ENCODE results near the gene EPHB1. TPM values are rescaled to one million over a fixed set of nuclear protein-coding genes. Genes with fewer than 3 reads are reported as not detected.
"Not testable (repeated sequence)": the region's sequence is repeated elsewhere in the genome, so short reads cannot be mapped to it uniquely, and the experiment has no call there.

EPHB1 gene
- total RNA-seq, 2 donors from 2014 or later = 0.59 to 0.62 TPM

DNA sequence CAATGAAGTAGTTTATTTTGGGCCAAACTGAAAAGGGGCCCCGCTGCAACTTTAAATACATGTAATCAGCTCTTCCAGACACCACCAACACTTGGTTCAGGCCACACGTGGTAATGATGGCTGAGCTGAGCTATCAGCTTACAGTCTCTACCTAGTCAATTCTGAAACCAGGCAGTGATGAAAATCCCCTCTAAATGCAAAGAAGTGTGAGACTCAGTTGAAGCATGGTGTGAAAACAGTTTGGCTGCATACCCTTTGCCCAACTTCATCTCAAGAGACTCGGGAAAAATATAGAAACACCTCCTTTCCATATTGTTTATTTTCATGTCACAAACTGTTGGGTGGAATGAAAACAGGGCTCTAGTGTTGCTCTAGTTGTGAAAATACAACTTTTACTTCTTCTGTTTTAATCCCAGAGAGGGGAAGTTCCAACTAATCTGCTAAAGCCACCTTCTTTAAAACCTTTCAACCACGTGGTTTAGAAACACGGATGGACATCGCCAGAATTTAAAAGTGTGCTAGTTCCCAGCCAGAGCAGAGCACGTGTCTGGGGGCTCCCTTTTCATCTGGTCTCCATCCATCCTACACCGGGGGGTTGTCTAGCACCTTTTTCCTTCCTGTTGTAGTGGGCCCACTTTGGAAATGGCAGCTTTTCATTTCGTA, 229.1 kb downstream of the EPHB1 start:
- DNase-seq (ENCODE audit: low spot score) (no peak), ATAC-seq (no peak)
- H3K4me1 Mint-ChIP-seq (ENCODE audit: low read depth in 2 of 2) = no peaks in the 10 kb centered on the region
- no peak overlapping the region for H3K4me3 Mint-ChIP-seq
- no peaks in the 10 kb centered on the region for H3K9me3 Mint-ChIP-seq
- H3K27me3 Mint-ChIP-seq = no peaks in the 10 kb centered on the region
- H3K36me3 Mint-ChIP-seq = no peaks in the 10 kb centered on the region
- H3K27ac Mint-ChIP-seq = no peak overlapping the region

DNA sequence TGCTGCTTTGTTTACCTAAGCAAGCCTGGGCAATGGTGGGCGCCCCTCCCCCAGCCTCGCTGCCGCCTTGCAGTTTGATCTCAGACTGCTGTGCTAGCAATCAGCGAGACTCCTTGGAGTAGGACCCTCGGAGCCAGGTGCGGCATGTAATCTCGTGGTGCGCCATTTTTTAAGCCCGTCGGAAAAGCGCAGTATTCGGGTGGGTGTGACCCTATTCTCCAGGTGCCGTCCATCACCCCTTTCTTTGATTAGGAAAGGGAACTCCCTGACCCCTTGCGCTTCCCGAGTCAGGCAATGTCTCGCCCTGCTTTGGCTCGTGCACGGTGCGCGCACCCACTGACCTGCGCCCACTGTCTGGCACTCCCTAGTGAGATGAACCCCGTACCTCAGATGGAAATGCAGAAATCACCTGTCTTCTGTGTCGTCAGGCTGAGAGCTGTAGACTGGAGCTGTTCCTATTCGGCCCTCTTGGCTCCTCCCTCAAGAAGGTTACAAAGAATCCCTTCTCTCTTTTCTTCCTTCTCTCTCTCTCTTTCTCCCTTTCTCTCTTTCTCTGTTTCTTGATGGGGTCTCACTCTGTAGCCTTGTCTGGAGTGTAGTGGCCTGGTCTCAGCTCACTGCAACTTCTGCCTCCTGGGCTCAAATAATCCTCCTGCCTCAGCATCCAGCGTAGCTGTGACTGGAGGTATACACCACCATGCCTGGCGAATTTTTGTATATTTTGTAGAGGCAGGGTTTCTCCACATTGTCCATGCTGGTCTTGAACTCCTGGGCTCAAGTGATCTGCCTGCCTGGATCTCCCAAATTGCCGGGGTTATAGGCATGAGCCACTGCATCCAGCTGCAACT, 235.9 kb downstream of the EPHB1 start:
- H3K4me1 Mint-ChIP-seq (ENCODE audit: low read depth in 2 of 2); H3K4me3 Mint-ChIP-seq; H3K27ac Mint-ChIP-seq; H3K9me3 Mint-ChIP-seq; ATAC-seq; H3K36me3 Mint-ChIP-seq; DNase-seq (ENCODE audit: low spot score): not testable (repeated sequence)
- H3K27me3 Mint-ChIP-seq = peaks cover 19 to 24% of the 10 kb centered on the region in 2 donors

DNA sequence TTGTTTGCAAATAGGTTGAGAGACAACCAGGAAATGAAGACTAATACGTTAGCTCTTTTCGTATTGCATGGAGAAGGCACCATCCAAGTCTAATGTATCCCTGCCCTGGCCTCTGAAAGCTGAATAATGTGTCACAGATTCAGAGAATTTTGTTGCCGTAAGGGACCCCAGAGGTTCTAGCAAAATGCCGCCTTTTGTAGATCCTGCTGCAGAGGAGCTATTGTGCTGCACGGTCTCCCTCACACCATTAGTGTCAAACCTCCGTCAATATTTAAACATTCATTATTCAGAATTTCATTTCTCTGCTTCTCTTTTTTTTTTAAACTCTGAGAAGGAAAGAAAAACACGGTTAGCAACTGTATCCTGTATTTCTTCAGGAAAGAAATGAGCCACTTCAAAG, 238.7 kb downstream of the EPHB1 start:
- no peaks in the 10 kb centered on the region for H3K4me1 Mint-ChIP-seq (ENCODE audit: low read depth in 2 of 2)
- peaks cover 4% of the 10 kb centered on the region for H3K36me3 Mint-ChIP-seq
- H3K27me3 Mint-ChIP-seq = peaks cover 19 to 24% of the 10 kb centered on the region in 2 donors
- no peak overlapping the region for H3K27ac Mint-ChIP-seq
- H3K4me3 Mint-ChIP-seq = no peak overlapping the region
- DNase-seq (ENCODE audit: low spot score) (no peak), ATAC-seq (no peak)
- peaks cover 2% of the 10 kb centered on the region for H3K9me3 Mint-ChIP-seq

DNA sequence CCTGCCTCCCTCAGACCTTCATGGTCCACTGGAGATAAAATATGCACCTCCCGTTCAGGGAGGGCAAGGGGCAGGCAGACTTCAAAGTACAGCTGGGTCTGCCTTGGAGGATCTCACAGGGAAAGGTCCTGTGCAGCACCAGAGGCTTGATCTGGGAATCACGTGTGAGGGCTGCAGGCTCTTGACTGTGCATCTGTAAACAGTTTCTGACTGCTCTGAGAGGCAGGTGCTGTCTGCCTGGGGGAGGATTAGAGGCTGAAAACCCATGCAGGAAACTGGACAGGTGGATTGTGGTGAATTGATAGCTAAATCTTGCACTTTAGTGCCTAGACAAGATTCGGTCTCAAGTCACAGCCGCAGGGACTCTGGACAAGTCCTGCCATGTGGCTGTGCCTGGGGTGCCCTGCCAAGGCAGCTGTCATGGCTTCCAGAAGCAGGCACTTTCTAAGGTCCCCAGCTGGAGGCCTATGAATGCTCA, 239.3 kb downstream of the EPHB1 start:
- Mint-ChIP-seq H3K36me3 (peaks cover 4% of the 10 kb centered on the region), H3K27ac (no peak overlapping the region), H3K4me3 (no peak overlapping the region)

DNA sequence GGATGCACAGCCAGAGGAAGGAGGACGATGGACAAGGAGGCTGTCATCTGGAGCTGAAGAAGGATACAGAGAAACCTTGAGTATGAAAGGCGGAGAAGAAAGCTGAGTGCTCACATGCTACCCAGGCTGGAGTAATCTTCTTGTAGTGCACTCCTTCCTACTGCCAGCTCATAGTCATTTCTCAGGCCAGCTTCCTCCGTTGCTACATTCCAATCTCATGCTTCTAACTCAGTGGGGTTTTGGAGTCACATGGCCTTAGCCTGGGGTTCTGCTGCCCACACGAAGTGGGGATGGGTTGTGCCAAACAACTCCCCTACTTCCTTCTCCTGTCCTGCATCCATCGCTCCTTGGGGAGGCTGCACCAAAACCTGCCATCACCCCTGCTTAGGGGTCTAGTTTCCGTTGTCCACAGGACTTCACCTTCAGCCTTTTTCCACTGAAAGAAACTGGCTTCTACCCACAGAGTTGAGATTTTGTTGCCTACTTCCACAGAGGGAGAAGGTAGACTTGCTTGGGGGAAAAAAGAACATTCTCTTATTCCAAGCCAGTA, 239.9 kb downstream of the EPHB1 start:
- Mint-ChIP-seq H3K9me3 (peaks cover 2% of the 10 kb centered on the region), H3K4me3 (no peak overlapping the region), H3K4me1 (ENCODE audit: low read depth in 2 of 2) (no peaks in the 10 kb centered on the region), H3K27ac (no peak overlapping the region), H3K36me3 (peaks cover 4% of the 10 kb centered on the region), H3K27me3 (peaks cover 19 to 24% of the 10 kb centered on the region in 2 donors)
- DNase-seq (ENCODE audit: low spot score) = no peak
- no peak for ATAC-seq

More for the DNA sequence above, 239.3 kb downstream of the EPHB1 start:
- no peak for ATAC-seq
- peaks cover 19 to 24% of the 10 kb centered on the region in 2 donors for H3K27me3 Mint-ChIP-seq
- H3K4me1 Mint-ChIP-seq (ENCODE audit: low read depth in 2 of 2) = no peaks in the 10 kb centered on the region
- no peak for DNase-seq (ENCODE audit: low spot score)
- H3K9me3 Mint-ChIP-seq = peaks cover 2% of the 10 kb centered on the region

DNA sequence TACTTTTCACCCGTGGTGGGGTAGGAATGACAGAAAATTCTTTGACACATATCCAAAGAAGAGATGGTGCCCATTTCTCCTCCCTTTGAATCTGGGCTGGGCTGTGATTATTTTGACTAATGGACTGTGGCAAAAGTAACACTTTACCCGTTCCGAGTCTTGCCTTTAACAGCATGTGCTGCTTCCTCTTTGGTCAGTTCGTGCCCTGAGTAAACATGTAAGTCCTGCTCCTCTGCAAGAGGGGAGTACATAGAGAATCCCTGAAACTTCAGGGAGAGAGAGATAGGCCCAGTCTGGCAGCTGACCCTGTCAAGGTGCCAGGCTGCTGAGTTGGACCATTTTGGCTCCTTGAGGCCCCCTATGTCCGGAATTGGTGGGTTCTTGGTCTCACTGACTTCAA, 243.1 kb downstream of the EPHB1 start:
- ATAC-seq (no peak), DNase-seq (ENCODE audit: low spot score) (no peak)
- H3K27ac Mint-ChIP-seq = no peak overlapping the region
- H3K27me3 Mint-ChIP-seq = peaks cover under 1 to 2% of the 10 kb centered on the region in 2 donors
- no peak overlapping the region for H3K4me3 Mint-ChIP-seq
- no peaks in the 10 kb centered on the region for H3K9me3 Mint-ChIP-seq
- H3K36me3 Mint-ChIP-seq = no peaks in the 10 kb centered on the region
- no peaks in the 10 kb centered on the region for H3K4me1 Mint-ChIP-seq (ENCODE audit: low read depth in 2 of 2)

DNA sequence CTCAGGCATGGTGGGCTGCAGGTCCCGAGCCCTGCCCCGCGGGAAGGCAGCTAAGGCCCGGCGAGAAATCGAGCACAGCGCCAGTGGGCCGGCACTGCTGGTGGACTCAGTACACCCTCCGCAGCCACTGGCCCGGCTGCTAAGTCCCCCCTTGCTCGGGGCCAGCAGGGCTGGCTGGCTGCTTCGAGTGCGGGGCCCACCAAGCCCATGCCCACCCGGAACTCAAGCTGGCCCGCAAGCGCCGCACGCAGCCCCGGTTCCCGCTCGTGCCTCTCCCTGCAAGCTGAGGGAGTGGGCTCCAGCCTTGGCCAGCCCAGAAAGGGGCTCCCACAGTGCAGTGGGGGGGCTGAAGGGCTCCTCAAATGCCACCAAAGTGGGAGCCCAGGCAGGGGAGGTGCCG, 244.5 kb downstream of the EPHB1 start:
- H3K27ac Mint-ChIP-seq; DNase-seq (ENCODE audit: low spot score); H3K27me3 Mint-ChIP-seq; H3K4me3 Mint-ChIP-seq; H3K9me3 Mint-ChIP-seq; H3K36me3 Mint-ChIP-seq; H3K4me1 Mint-ChIP-seq (ENCODE audit: low read depth in 2 of 2); ATAC-seq: not testable (repeated sequence)

DNA sequence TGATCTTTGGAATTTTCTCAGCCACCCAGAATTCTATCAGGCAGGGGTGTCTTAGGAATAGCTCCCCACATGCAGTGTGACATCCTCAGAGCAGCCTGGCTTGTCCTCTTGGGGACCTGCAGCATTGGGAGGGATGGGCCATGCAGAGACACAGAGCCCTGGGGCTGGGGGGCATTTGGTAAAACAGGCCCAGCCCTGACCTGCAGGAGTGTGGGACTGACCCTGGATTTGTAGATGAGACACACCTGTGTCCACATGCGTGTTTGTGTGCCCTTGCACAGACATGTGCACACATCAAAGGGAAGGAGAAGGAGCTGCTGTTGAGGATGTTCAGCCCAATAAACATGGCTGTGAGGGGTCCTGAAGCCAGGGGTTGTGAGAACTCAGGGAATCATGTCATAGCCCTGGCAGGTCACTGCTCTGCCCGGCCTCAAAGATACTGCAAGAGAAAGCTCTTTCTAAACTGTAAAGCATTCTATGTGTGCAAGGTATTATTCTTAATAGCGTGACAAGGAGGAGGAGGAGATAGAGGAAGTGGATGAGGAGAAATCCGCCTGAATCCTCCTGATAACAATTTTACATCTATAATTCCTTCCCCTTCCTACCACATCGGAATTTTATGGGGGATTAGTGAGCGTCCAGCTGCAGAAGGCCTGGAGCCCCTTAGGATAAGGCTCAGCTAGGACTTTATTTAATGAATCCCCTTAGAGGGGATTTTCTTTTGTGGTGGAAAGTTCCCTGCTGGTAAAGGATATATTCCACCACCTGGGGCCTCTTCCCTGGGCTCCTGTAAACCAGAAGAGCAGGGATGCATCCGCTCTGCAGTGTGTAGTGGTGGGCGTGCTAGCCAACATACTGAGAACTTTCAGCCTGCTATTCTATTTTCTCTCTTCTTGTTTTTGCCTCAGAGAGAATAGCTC, 245.5 kb downstream of the EPHB1 start:
- ATAC-seq = peak; percentile 20 to 29
- Mint-ChIP-seq H3K27ac (no peak overlapping the region), H3K9me3 (no peaks in the 10 kb centered on the region), H3K36me3 (no peaks in the 10 kb centered on the region), H3K27me3 (peaks cover 0 to 4% of the 10 kb centered on the region in 2 donors), H3K4me3 (no peak overlapping the region), H3K4me1 (ENCODE audit: low read depth in 2 of 2) (no peaks in the 10 kb centered on the region)
- DNase-seq (ENCODE audit: low spot score) = no peak

DNA sequence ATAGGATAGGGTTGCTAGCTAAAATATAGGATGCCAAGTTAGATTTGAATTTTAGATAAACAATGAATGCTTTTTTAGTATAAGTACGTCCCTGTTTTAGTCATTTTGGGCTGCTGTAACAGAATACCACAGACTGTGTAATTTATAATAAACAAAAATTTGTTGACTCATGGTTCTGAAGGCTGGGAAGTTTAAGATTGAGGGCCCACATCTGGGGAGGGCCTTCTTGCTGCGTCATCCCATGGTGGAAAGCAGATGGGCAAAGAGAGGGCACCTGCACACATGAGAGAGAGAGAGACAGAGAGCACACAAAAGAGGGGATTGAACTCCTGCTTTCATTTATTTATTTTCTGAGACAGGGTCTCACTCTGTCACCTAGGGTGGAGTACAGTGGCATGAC, 246.5 kb downstream of the EPHB1 start:
- ATAC-seq = no peak
- no peak for DNase-seq (ENCODE audit: low spot score)

DNA sequence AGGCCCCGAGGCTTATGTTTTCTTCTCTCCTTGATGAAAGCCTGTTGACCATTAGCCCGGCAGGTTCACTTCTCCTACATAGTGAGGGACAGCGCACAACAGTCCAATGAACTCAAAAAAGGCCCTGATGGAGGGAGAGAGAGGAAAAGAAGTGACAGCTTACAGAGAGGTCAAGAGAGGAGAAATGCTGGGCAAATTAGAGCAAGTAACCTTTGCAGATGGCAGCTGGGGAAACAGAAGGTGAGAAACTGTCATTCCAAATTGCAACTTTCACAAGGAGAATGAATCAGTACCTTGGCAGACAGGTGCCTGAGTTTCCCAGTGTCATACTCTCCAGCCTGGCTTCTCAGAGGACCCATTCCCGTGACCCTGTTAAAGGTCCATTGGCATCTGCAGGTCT, 252.0 kb downstream of the EPHB1 start:
- DNase-seq (ENCODE audit: low spot score) (no peak), ATAC-seq (no peak)
- Mint-ChIP-seq H3K27ac (no peak overlapping the region), H3K27me3 (peaks cover 3 to 4% of the 10 kb centered on the region in 2 donors), H3K4me1 (ENCODE audit: low read depth in 2 of 2) (no peaks in the 10 kb centered on the region), H3K9me3 (peaks cover 3% of the 10 kb centered on the region), H3K4me3 (no peak overlapping the region), H3K36me3 (no peaks in the 10 kb centered on the region)

More for the DNA sequence above, 246.5 kb downstream of the EPHB1 start:
- no peaks in the 10 kb centered on the region for H3K4me1 Mint-ChIP-seq (ENCODE audit: low read depth in 2 of 2)
- H3K4me3 Mint-ChIP-seq = no peak overlapping the region
- H3K36me3 Mint-ChIP-seq = no peaks in the 10 kb centered on the region
- no peak overlapping the region for H3K27ac Mint-ChIP-seq
- no peaks in the 10 kb centered on the region for H3K9me3 Mint-ChIP-seq
- H3K27me3 Mint-ChIP-seq = peaks cover 0 to 4% of the 10 kb centered on the region in 2 donors

DNA sequence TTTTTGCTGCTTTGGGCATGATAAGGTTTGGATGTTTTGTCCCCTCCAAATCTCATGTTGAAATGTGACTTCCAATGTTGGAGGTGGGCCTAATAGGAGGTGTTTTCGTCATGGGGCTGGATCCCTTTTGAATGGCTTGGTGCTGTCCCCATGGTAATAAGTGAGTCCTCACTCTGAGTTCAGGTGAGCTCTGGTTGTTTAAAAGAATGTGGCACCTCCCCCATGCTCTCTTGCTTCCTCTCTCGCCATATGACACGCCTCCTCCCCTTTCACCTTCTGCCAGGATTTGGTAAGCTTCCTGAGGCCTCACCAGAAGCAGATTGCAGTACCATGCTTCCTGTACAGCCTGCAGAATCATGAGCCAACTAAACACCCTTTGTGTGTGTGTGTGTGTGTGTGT, 255.5 kb downstream of the EPHB1 start:
- ATAC-seq (no peak), DNase-seq (ENCODE audit: low spot score) (no peak)
- Mint-ChIP-seq H3K4me1 (ENCODE audit: low read depth in 2 of 2) (no peaks in the 10 kb centered on the region), H3K27ac (no peak overlapping the region), H3K27me3 (peaks cover 0 to 6% of the 10 kb centered on the region in 2 donors), H3K36me3 (no peaks in the 10 kb centered on the region), H3K9me3 (peaks cover 3% of the 10 kb centered on the region), H3K4me3 (no peak overlapping the region)

DNA sequence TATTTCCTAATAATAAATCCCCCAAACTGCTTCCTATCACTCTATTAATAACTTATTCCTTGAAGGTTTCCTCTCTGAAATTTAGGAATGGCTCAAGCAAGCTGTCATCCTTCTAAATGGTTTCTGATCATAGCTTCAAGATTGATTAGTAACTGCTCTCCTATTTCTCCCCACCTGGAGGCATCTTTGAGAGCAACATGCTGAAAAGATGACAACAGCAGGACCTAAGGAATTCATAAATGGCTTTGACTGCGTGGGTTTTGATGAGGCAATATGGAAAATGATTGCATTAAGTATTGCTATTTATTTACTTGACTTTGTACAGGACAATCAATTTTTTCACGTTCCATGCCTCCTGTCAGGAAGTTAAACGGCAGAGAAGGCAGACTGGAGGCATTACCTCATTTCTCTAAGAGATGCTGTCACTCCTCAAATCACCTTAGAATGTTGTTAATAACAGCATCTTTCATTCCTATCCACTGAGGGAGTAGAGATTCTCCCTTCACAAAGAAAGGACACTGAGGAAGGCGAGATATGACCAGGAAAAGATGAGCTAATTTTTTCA, 256.4 kb downstream of the EPHB1 start:
- H3K9me3 Mint-ChIP-seq = peaks cover 3% of the 10 kb centered on the region
- H3K4me3 Mint-ChIP-seq = no peak overlapping the region
- ATAC-seq = no peak
- no peak for DNase-seq (ENCODE audit: low spot score)
- H3K27me3 Mint-ChIP-seq = peaks cover 0 to 6% of the 10 kb centered on the region in 2 donors
- no peak overlapping the region for H3K27ac Mint-ChIP-seq
- H3K4me1 Mint-ChIP-seq (ENCODE audit: low read depth in 2 of 2) = no peaks in the 10 kb centered on the region
- no peaks in the 10 kb centered on the region for H3K36me3 Mint-ChIP-seq

DNA sequence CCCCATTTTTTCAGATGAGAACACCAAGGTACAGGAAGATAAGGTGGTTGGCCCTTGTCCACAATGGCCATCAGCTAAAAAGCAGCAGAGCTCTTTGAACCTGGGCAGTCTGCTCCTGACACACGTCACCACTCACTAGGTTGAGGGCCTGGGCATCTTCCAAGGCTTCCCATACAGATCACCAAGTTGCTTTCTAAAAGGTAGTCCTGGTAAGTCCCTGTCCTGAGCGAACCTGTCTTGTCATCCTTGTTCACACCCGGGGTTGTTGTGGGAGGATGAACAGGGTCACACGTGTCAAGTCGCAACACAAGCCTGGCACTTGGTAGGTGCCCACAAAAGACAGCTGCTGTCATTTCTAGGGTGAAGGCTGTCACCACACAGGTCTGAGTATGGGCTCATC, 260.4 kb downstream of the EPHB1 start:
- no peak for DNase-seq (ENCODE audit: low spot score)
- no peak for ATAC-seq

More for the DNA sequence above, 260.4 kb downstream of the EPHB1 start:
- Mint-ChIP-seq H3K4me3 (no peak overlapping the region), H3K9me3 (peaks cover 2% of the 10 kb centered on the region), H3K4me1 (ENCODE audit: low read depth in 2 of 2) (no peaks in the 10 kb centered on the region), H3K27me3 (peaks cover 0 to 6% of the 10 kb centered on the region in 2 donors), H3K27ac (no peak overlapping the region), H3K36me3 (no peaks in the 10 kb centered on the region)
